ENCODE data around the gene GAB2. TPM values are rescaled to one million over a fixed set of nuclear protein-coding genes. Genes with fewer than 3 reads are reported as not detected.
A peak's percentile ranks its signal among the peaks of the same experiment; 100 is the strongest.

Gene GAB2
- total and polyA plus RNA-seq, 10 of the 15 experiments (the other 5 are each of a cell fraction or from before 2014, with no cell fraction given) = 0.69 to 12.6 (median 3.8) TPM

DNA sequence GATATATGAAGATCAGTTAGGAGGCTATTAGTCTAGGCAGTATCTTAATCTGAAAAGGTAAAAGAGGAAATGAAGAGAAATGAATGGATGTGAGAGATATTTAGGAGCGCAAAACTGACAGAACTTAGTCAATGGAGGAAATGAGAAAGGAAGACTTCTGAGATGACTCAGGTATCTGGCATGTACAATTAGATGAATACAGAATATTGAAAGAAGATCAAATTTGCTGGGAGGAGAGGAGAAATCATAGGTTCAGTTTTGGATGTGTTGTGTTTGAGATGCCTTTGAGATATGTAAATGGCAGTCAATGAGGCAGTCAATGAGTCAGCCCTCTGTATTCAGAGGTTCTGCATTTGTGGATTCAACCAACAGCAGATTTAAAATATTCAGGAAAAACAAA is 42.9 kb upstream of the GAB2 start (continued):
- TF ChIP-seq FOXM1 (IDR thresholded peaks at IDR 0.05; ENCODE audit: low read depth, low read length) = 0 out of 2 replicates have a peak, but pooled peaks have one; percentile 21
- TF ChIP-seq, protein P1, sequence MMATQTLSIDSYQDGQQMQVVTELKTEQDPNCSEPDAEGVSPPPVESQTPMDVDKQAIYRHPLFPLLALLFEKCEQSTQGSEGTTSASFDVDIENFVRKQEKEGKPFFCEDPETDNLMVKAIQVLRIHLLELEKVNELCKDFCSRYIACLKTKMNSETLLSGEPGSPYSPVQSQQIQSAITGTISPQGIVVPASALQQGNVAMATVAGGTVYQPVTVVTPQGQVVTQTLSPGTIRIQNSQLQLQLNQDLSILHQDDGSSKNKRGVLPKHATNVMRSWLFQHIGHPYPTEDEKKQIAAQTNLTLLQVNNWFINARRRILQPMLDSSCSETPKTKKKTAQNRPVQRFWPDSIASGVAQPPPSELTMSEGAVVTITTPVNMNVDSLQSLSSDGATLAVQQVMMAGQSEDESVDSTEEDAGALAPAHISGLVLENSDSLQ (IDR thresholded peaks at IDR 0.05) = no peak
- TF ChIP-seq IKZF1 (conservative IDR thresholded peaks at IDR 0.05) = peak; percentile 69
- TF ChIP-seq, protein P2, sequence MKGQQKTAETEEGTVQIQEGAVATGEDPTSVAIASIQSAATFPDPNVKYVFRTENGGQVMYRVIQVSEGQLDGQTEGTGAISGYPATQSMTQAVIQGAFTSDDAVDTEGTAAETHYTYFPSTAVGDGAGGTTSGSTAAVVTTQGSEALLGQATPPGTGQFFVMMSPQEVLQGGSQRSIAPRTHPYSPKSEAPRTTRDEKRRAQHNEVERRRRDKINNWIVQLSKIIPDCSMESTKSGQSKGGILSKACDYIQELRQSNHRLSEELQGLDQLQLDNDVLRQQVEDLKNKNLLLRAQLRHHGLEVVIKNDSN (IDR thresholded peaks at IDR 0.05; ENCODE audit: borderline replicate concordance, extremely low read length, insufficient read depth, low read depth, low read length) = no peak
- no peak for TF ChIP-seq TARDBP (IDR thresholded peaks at IDR 0.05; ENCODE audit: borderline replicate concordance)
- TF ChIP-seq SPI1 (IDR thresholded peaks at IDR 0.05; ENCODE audit: borderline replicate concordance, insufficient read depth, low read depth, low read length) = peak; percentile 75; the same call in 1 of the 2 replicates
- peak; percentile 23; the same call in 1 of the 2 replicates for TF ChIP-seq RUNX3 (IDR thresholded peaks at IDR 0.05; ENCODE audit: low read length)
- TF ChIP-seq, protein P3, sequence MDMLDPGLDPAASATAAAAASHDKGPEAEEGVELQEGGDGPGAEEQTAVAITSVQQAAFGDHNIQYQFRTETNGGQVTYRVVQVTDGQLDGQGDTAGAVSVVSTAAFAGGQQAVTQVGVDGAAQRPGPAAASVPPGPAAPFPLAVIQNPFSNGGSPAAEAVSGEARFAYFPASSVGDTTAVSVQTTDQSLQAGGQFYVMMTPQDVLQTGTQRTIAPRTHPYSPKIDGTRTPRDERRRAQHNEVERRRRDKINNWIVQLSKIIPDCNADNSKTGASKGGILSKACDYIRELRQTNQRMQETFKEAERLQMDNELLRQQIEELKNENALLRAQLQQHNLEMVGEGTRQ (IDR thresholded peaks at IDR 0.05; ENCODE audit: borderline replicate concordance, low read depth, low read length) = no peak
- no peak for TF ChIP-seq ZNF384 (IDR thresholded peaks at IDR 0.05; ENCODE audit: borderline replicate concordance, low read depth, low read length)
- TF ChIP-seq ZZZ3 (IDR thresholded peaks at IDR 0.05; ENCODE audit: control insufficient read depth, insufficient read length, low read depth) = no peak
- TF ChIP-seq NR2C2 (IDR thresholded peaks at IDR 0.05; ENCODE audit: borderline replicate concordance, control insufficient read depth, insufficient read length, low read depth) = no peak
- TF ChIP-seq, protein P4, sequence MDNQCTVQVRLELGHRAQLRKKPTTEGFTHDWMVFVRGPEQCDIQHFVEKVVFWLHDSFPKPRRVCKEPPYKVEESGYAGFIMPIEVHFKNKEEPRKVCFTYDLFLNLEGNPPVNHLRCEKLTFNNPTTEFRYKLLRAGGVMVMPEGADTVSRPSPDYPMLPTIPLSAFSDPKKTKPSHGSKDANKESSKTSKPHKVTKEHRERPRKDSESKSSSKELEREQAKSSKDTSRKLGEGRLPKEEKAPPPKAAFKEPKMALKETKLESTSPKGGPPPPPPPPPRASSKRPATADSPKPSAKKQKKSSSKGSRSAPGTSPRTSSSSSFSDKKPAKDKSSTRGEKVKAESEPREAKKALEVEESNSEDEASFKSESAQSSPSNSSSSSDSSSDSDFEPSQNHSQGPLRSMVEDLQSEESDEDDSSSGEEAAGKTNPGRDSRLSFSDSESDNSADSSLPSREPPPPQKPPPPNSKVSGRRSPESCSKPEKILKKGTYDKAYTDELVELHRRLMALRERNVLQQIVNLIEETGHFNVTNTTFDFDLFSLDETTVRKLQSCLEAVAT (IDR thresholded peaks at IDR 0.05) = no peak
- no peak for TF ChIP-seq TCF12 (IDR thresholded peaks at IDR 0.05; ENCODE audit: low read depth, low read length)
- TF ChIP-seq SRF (IDR thresholded peaks at IDR 0.05; ENCODE audit: low read depth in 2 of 2, low read length in 2 of 2) = no peak
- no peak for TF ChIP-seq ATF7 (IDR thresholded peaks at IDR 0.05; ENCODE audit: low read depth)
- TF ChIP-seq CHD2 (IDR thresholded peaks at IDR 0.05; ENCODE audit: borderline replicate concordance, low read depth, low read length) = no peak
- no peak for TF ChIP-seq DPF2 (IDR thresholded peaks at IDR 0.05)
- no peak for TF ChIP-seq ZNF24 (IDR thresholded peaks at IDR 0.05)
- TF ChIP-seq BMI1 (IDR thresholded peaks at IDR 0.05; ENCODE audit: borderline replicate concordance) = no peak
- TF ChIP-seq SUPT20H (IDR thresholded peaks at IDR 0.05; ENCODE audit: borderline replicate concordance, control insufficient read depth, low read depth, low read length) = no peak
- no peak for TF ChIP-seq KLF5 (IDR thresholded peaks at IDR 0.05; ENCODE audit: partially characterized antibody)
- no peak; the same call in 1 of the 2 replicates for TF ChIP-seq BACH1 (IDR thresholded peaks at IDR 0.05; ENCODE audit: borderline replicate concordance)
